Endothelial cell of umbilical vein (primary cell): Measurements from ENCODE around the gene BPTF. TPM values are rescaled to one million over a fixed set of nuclear protein-coding genes. Genes with fewer than 3 reads are reported as not detected.

Experiments used
- BruUV-seq: library from RNA; stranded (reverse); fragments of 400-500 nt; replicated peaks from 2 replicates; lab custom pipeline; 2021; lab: Mats Ljungman, UMichigan
- CTCF ChIA-PET: fragments of 300-600, 350-600 bp; sonication (Branson Sonifier 250); formaldehyde crosslinking; loops from one replicate; lab custom pipeline; 2021; ENCODE audit warnings: antibody characterized with exemption, inconsistent platforms; lab: Charles Lee
- POLR2A ChIA-PET: fragments of 300-600, 350-600 bp; sonication (Branson Sonifier 250); formaldehyde crosslinking; loops from one replicate; lab custom pipeline; 2021; ENCODE audit warnings: antibody characterized with exemption, inconsistent platforms; lab: Charles Lee
- DNase-seq: peaks from one replicate; pipeline ENCODE4 v3.0.0-alpha.2; 2011; ENCODE audit warnings: low read depth, low spot score
- FAIRE-seq: peaks from 2 replicates; lab custom pipeline; 2011; peaks lifted over from hg19 to GRCh38; lab: Jason Lieb, UNC
- H2AFZ ChIP-seq: 2 replicates; pipeline ENCODE4 v1.6.0; 2012; ENCODE audit warnings: low read depth, low read length, control low read depth, inconsistent platforms
- H3K27ac ChIP-seq: 2 replicates; pipeline ENCODE4 v1.5.1; 2011; ENCODE audit warnings: low read depth, mild to moderate bottlenecking, control low read depth, low read length, moderate library complexity; ENCODE audit not compliant: insufficient read depth
- H3K27me3 ChIP-seq, 2 experiments: 2 replicates each; pipeline versions ENCODE4 v1.6.0 to v1.6.1; 2011; ENCODE audit warnings: low read length in 2 of 2, mixed read lengths in 1 of 2; ENCODE audit not compliant: control insufficient read depth in 2 of 2, insufficient read depth in 2 of 2
- H3K36me3 ChIP-seq, 2 experiments: 2 replicates in 1 of 2; 3 replicates in 1 of 2; pipeline ENCODE4 v1.5.1; 2011; ENCODE audit warnings: low read length in 2 of 2, mild to moderate bottlenecking in 1 of 2, moderate library complexity in 1 of 2; ENCODE audit not compliant: control insufficient read depth in 2 of 2, insufficient read depth in 2 of 2; ENCODE audit errors: extremely low read depth in 1 of 2
- H3K4me1 ChIP-seq: 3 replicates; pipeline ENCODE4 v1.5.1; 2011; ENCODE audit warnings: mild to moderate bottlenecking, low read length; ENCODE audit not compliant: control insufficient read depth, insufficient read depth; ENCODE audit errors: extremely low read depth
- H3K4me2 ChIP-seq: 2 replicates; pipeline ENCODE4 v1.6.1; 2011; ENCODE audit warnings: low read length, control low read depth, mixed read lengths; ENCODE audit not compliant: insufficient read depth
- H3K4me3 ChIP-seq, 3 experiments: fragments of 200-600 bp in 1 of 3; sonication (generic), shearing (Covaris generic) in 1 of 3; replicated peaks in 1 of 3; 2 replicates each; pipeline ENCODE4 v1.5.1; 2011 to 2016; ENCODE audit warnings: control low read depth in 3 of 3, low read length in 3 of 3, mild to moderate bottlenecking in 2 of 3, inconsistent platforms in 1 of 3, low read depth in 1 of 3, moderate library complexity in 1 of 3; ENCODE audit not compliant: insufficient read depth in 1 of 3
- H3K79me2 ChIP-seq: 2 replicates; pipeline ENCODE4 v1.6.0; 2012; ENCODE audit warnings: low read length, inconsistent platforms; ENCODE audit not compliant: control insufficient read depth, insufficient read depth
- H3K9ac ChIP-seq: replicated peaks from 2 replicates; pipeline ENCODE3; 2011; ENCODE audit warnings: low read length, control low read depth; ENCODE audit not compliant: insufficient read depth; ENCODE audit errors: extremely low read depth
- H3K9me1 ChIP-seq: replicated peaks from 3 replicates; pipeline ENCODE4 v1.6.0; 2011; ENCODE audit warnings: mild to moderate bottlenecking, low read length; ENCODE audit not compliant: control insufficient read depth, insufficient read depth; ENCODE audit errors: extremely low read depth
- H3K9me3 ChIP-seq: replicated peaks from 2 replicates; pipeline ENCODE4 v1.5.1; 2012; ENCODE audit warnings: low read length, inconsistent platforms; ENCODE audit not compliant: control insufficient read depth, insufficient read depth
- H4K20me1 ChIP-seq: replicated peaks from 2 replicates; pipeline ENCODE3; 2011; ENCODE audit warnings: mild to moderate bottlenecking, low read length; ENCODE audit not compliant: control insufficient read depth, insufficient read depth; ENCODE audit errors: extremely low read depth
- CTCF ChIP-seq, 2 donors: IDR thresholded peaks; 1 replicate in 1 of 2; 2 replicates in 1 of 2; pipeline ENCODE4 v1.5.1; 2011; ENCODE audit warnings: low read length in 2 of 2, mild to moderate bottlenecking in 2 of 2, moderate library complexity in 2 of 2, control low read depth in 1 of 2, inconsistent platforms in 1 of 2, low read depth in 1 of 2; ENCODE audit not compliant: insufficient read depth in 1 of 2; ENCODE audit errors: extremely low read depth in 1 of 2
- EZH2 ChIP-seq: IDR thresholded peaks from 2 replicates; pipeline ENCODE4 v1.6.1; 2012; ENCODE audit warnings: borderline replicate concordance, low read depth, mild to moderate bottlenecking, moderate library complexity, low read length, inconsistent platforms; ENCODE audit not compliant: severe bottlenecking
- FOS ChIP-seq: IDR thresholded peaks from 2 replicates; pipeline ENCODE4 v1.6.1; 2011; ENCODE audit warnings: mild to moderate bottlenecking, low read length, moderate library complexity, borderline replicate concordance; ENCODE audit not compliant: insufficient read depth
- GATA2 ChIP-seq: IDR thresholded peaks from 2 replicates; pipeline ENCODE4 v1.7.0; 2011; ENCODE audit warnings: low read depth, mild to moderate bottlenecking, moderate library complexity, mixed read lengths, low read length; ENCODE audit not compliant: insufficient read length, insufficient read depth
- JUN ChIP-seq: IDR thresholded peaks from 2 replicates; pipeline ENCODE4 v1.6.1; 2011; ENCODE audit warnings: borderline replicate concordance, low read depth; ENCODE audit not compliant: insufficient read length, insufficient read depth
- MYC ChIP-seq: IDR thresholded peaks from one replicate; pipeline ENCODE4 v1.6.1; 2011; ENCODE audit warnings: mild to moderate bottlenecking, low read depth, low read length
- POLR2A ChIP-seq: IDR thresholded peaks from 2 replicates; pipeline ENCODE4 v1.6.1; 2012; ENCODE audit warnings: low read depth, mild to moderate bottlenecking, control low read depth, low read length
- POLR2AphosphoS5 ChIP-seq: IDR thresholded peaks from 2 replicates; pipeline ENCODE4 v1.6.1; 2012; ENCODE audit warnings: low read depth, mild to moderate bottlenecking, control low read depth, low read length, moderate library complexity; ENCODE audit not compliant: insufficient read depth
- dilution Hi-C: fragments of 300-500 bp; cut with MboI; formaldehyde crosslinking; loops from one replicate; pipeline ENCODE4 v1.15.0; 2019; ENCODE audit warnings: low sequenced_read_pairs; ENCODE audit not compliant: extremely low pct_ligation_motif_present
- intact Hi-C: fragments of 100-400 bp; cut with micrococcal nuclease; formaldehyde crosslinking; loops from one replicate; pipeline ENCODE4 v1.10.0; 2022
- polyA plus RNA-seq, 4 experiments: library from polyadenylated mRNA; depleted of rRNA in 3 of 4; stranded (reverse) in 3 of 4; unstranded in 1 of 4; fragments of >200 nt; gene quantifications; 2 replicates each; pipeline versions ENCODE4 v1.2.1 to v1.2.3, GENCODE V29; 2011 to 2012; ENCODE audit warnings: missing spikeins in 1 of 4
- total RNA-seq: library from RNA; stranded (reverse); gene quantifications from 2 replicates; pipeline ENCODE4 v1.2.3, GENCODE V29; 2021
- TF ChIP-seq, protein P1 (sequence below): IDR thresholded peaks from 2 replicates; pipeline ENCODE4 v1.6.1; 2011; ENCODE audit not compliant: insufficient read depth, insufficient read length

The BPTF gene
- total and polyA plus RNA-seq, 2 donors (not counting 3 experiments of a cell fraction or from before 2014, with no cell fraction given) = 41.0 to 88.1 TPM

GRCh38 chr17:67881083-67881482, 55.8 kb downstream of the BPTF start:
- H3K27me3 ChIP-seq = no peaks in the 10 kb centered on the region
- peaks cover 3% of the 10 kb centered on the region for H3K79me2 ChIP-seq
- FAIRE-seq (peak; percentile 12), DNase-seq (no peak)
- H3K4me2 ChIP-seq = no peak overlapping the region
- H3K36me3 ChIP-seq = peaks cover 4% of the 10 kb centered on the region in 2 experiments
- no TSS peak for BruUV-seq
- H3K9me1 ChIP-seq = no peaks in the 10 kb centered on the region
- no peaks in the 10 kb centered on the region for H3K9me3 ChIP-seq
- dilution Hi-C loops (no loop called here), intact Hi-C loops (no loop called here)
- H3K9ac ChIP-seq = no peak overlapping the region
- no peak overlapping the region for H3K4me3 ChIP-seq
- no peaks in the 10 kb centered on the region for H4K20me1 ChIP-seq
- CTCF ChIA-PET = no interaction called here
- H3K4me1 ChIP-seq = no peaks in the 10 kb centered on the region
- no peak overlapping the region for H3K27ac ChIP-seq
- POLR2A ChIA-PET = interaction anchor here (0.6 kb wide), 1 partner anchor 659 kb away, joined by 8 read pairs; no protein-coding TSS in a partner anchor
- no peak for TF ChIP-seq EZH2
- TF ChIP-seq GATA2 = no peak
- TF ChIP-seq MYC = no peak
- no peak for TF ChIP-seq POLR2A
- TF ChIP-seq, protein P1, sequence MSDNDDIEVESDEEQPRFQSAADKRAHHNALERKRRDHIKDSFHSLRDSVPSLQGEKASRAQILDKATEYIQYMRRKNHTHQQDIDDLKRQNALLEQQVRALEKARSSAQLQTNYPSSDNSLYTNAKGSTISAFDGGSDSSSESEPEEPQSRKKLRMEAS = no peak
- no peak for TF ChIP-seq JUN
- no peak for TF ChIP-seq POLR2AphosphoS5
- no peak for TF ChIP-seq FOS
- TF ChIP-seq CTCF (IDR thresholded peaks at IDR 0.05; ENCODE audit: extremely low read depth in 1 of 2, insufficient read depth in 1 of 2, low read depth in 1 of 2, low read length in 2 of 2) = no peak
- no peak overlapping the region for H2AFZ ChIP-seq
